Osteoblast (primary cell): Measurements from ENCODE around the gene DDX43. TPM values are rescaled to one million over a fixed set of nuclear protein-coding genes. Genes with fewer than 3 reads are reported as not detected.

Source experiments
- DNase-seq: peaks from one replicate; pipeline ENCODE4 v3.0.0; 2011; ENCODE audit warnings: low spot score, mixed read lengths; ENCODE audit not compliant: insufficient read length; ENCODE audit errors: missing footprints
- H2AFZ ChIP-seq: 2 replicates; pipeline ENCODE4 v1.6.0; 2011; ENCODE audit warnings: mild to moderate bottlenecking, low read length
- H3K27ac ChIP-seq: 2 replicates; pipeline ENCODE4 v1.5.1; 2011; ENCODE audit warnings: mild to moderate bottlenecking, low read depth, low read length, moderate library complexity
- H3K27me3 ChIP-seq: 2 replicates; pipeline ENCODE4 v1.6.0; 2012; ENCODE audit warnings: mild to moderate bottlenecking, control low read depth, inconsistent platforms, low read length, moderate library complexity; ENCODE audit not compliant: insufficient read depth
- H3K36me3 ChIP-seq: 2 replicates; pipeline ENCODE4 v1.5.1; 2011; ENCODE audit warnings: mild to moderate bottlenecking, low read length, control low read depth, moderate library complexity; ENCODE audit not compliant: insufficient read depth
- H3K4me1 ChIP-seq: 2 replicates; pipeline ENCODE4 v1.5.1; 2011; ENCODE audit warnings: mild to moderate bottlenecking, low read length, control low read depth, moderate library complexity; ENCODE audit not compliant: insufficient read depth
- H3K4me2 ChIP-seq: 2 replicates; pipeline ENCODE4 v1.6.0; 2011; ENCODE audit warnings: mild to moderate bottlenecking, low read length; ENCODE audit not compliant: insufficient read depth
- H3K4me3 ChIP-seq: fragments of 200-600 bp; sonication (generic); 3 replicates; pipeline ENCODE4 v1.5.1; 2012; ENCODE audit warnings: mild to moderate bottlenecking, low read length, inconsistent platforms; ENCODE audit not compliant: insufficient read depth
- H3K79me2 ChIP-seq: 2 replicates; pipeline ENCODE4 v1.6.0; 2012; ENCODE audit warnings: mild to moderate bottlenecking, low read length, control low read depth, inconsistent platforms; ENCODE audit not compliant: insufficient read depth
- H3K9me3 ChIP-seq: 2 replicates; pipeline ENCODE4 v1.5.1; 2011; ENCODE audit warnings: low read depth, low read length, control low read depth
- H4K20me1 ChIP-seq: 2 replicates; pipeline ENCODE4 v1.6.0; 2012; ENCODE audit warnings: mild to moderate bottlenecking, low read length, control low read depth; ENCODE audit not compliant: insufficient read depth
- total RNA-seq: library from RNA; depleted of rRNA; stranded (reverse); fragments of >200 nt; gene quantifications from 2 replicates; pipeline ENCODE4 v1.2.3, GENCODE V29; 2012
- TF ChIP-seq, protein P1 (sequence below): IDR thresholded peaks from 2 replicates; pipeline ENCODE4 v1.5.1; 2011; ENCODE audit warnings: mild to moderate bottlenecking, low read depth, low read length, moderate library complexity; ENCODE audit errors: extremely low read depth

The DDX43 gene
- total RNA-seq, 1 donor = 8.7 TPM

DNA sequence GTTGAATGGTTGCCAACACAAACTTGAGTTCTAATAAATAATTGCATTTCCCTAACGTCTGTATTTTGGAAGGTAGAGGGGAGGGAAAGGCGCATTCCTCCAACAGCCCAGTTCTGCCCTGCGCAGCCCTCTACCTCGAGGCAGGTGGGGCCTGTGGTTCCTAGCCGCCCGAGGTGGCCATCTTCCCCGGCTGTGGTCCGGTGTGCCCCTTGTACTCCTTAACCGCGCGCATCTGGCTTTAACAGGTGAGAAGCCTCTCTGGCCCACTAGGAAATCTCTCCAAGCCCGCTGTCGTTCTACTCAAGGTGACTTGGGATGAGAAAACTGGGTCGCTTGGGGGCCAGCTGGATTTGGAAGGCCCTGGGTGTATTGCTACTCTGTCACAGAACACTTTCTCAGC, 30.5 kb upstream of the DDX43 start:
- H3K27me3 ChIP-seq = no peaks in the 10 kb centered on the region
- no peaks in the 10 kb centered on the region for H3K36me3 ChIP-seq
- TF ChIP-seq, protein P1, sequence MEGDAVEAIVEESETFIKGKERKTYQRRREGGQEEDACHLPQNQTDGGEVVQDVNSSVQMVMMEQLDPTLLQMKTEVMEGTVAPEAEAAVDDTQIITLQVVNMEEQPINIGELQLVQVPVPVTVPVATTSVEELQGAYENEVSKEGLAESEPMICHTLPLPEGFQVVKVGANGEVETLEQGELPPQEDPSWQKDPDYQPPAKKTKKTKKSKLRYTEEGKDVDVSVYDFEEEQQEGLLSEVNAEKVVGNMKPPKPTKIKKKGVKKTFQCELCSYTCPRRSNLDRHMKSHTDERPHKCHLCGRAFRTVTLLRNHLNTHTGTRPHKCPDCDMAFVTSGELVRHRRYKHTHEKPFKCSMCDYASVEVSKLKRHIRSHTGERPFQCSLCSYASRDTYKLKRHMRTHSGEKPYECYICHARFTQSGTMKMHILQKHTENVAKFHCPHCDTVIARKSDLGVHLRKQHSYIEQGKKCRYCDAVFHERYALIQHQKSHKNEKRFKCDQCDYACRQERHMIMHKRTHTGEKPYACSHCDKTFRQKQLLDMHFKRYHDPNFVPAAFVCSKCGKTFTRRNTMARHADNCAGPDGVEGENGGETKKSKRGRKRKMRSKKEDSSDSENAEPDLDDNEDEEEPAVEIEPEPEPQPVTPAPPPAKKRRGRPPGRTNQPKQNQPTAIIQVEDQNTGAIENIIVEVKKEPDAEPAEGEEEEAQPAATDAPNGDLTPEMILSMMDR = no peak
- H3K4me2 ChIP-seq = no peak overlapping the region
- H3K4me3 ChIP-seq = no peak overlapping the region
- H2AFZ ChIP-seq = no peak overlapping the region
- no peaks in the 10 kb centered on the region for H3K79me2 ChIP-seq
- no peak for DNase-seq
- no peaks in the 10 kb centered on the region for H4K20me1 ChIP-seq
- no peaks in the 10 kb centered on the region for H3K4me1 ChIP-seq
- no peak overlapping the region for H3K27ac ChIP-seq
- H3K9me3 ChIP-seq = no peaks in the 10 kb centered on the region

- H3K36me3 ChIP-seq = no peaks in the 10 kb centered on the region
- TF ChIP-seq, protein P1 = no peak
- no peaks in the 10 kb centered on the region for H3K4me1 ChIP-seq
- H3K27ac ChIP-seq = no peak overlapping the region
- no peaks in the 10 kb centered on the region for H3K27me3 ChIP-seq
- no peak overlapping the region for H2AFZ ChIP-seq
- H4K20me1 ChIP-seq = no peaks in the 10 kb centered on the region
- H3K4me2 ChIP-seq = no peak overlapping the region
- H3K9me3 ChIP-seq = no peaks in the 10 kb centered on the region
- DNase-seq = no peak
- no peaks in the 10 kb centered on the region for H3K79me2 ChIP-seq
- no peak overlapping the region for H3K4me3 ChIP-seq
Measured at GRCh38 chr6:73364549-73364948, 30.1 kb upstream of the DDX43 start.

DNA sequence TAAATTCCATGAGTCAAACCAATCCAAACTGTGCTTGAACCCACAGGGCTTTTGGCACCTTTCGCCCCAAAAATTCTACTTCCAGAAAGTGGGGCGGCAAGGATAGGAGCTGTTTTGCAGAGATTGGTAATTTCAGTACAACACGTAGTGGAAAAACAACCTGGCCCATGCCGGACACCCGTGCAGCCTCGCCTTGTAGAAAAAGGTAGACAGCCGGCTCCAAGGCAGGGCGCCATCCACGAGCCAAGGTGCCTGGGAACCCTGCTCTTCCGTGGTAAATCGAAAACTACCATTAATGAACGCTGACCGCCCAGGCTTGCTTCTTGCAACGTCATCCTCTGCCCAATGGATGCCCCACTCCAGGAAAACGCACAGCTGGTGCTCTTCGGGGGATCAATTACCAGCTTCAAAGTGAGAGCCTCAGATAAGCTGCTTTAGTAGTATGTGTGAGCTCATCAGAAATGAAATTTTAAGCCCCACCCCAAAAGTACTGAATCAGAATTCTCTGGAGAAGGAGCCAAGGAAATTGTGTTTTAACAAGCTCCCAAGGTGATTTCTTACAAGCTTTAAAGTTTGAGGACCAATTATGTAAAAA, 26.8 kb upstream of the DDX43 start:
- peak overlapping the region; percentile 32 for H3K4me2 ChIP-seq
- peaks cover 5% of the 10 kb centered on the region for H3K9me3 ChIP-seq
- no peak overlapping the region for H2AFZ ChIP-seq
- H3K27ac ChIP-seq = no peak overlapping the region
- no peaks in the 10 kb centered on the region for H3K27me3 ChIP-seq
- no peak overlapping the region for H3K4me3 ChIP-seq
- no peaks in the 10 kb centered on the region for H3K79me2 ChIP-seq
- TF ChIP-seq, protein P1 = no peak
- no peaks in the 10 kb centered on the region for H3K4me1 ChIP-seq
- H4K20me1 ChIP-seq = no peaks in the 10 kb centered on the region
- H3K36me3 ChIP-seq = no peaks in the 10 kb centered on the region
- peak; percentile 79 for DNase-seq

DNA sequence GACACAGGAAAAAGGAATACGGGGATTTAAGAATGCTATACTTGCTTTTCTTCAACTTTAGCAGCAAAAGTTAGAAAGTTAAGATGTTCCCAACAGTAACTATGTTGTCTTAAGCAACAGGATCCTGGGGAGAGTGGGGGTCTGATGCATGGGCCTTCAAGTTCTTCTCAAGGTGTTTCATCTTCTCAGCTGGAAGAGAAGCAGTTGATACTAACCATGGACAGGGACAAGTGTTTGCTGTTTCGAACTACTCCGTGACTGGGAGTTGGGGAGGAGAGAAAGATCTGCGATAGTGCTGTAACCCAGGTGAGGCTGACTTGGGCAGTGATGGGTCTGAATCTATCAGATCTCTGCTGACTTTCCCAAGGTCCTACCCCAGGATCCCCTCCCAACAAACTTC, 26.0 kb upstream of the DDX43 start:
- Histone ChIP-seq H3K4me2 (no peak overlapping the region), H3K36me3 (no peaks in the 10 kb centered on the region), H3K79me2 (no peaks in the 10 kb centered on the region), H4K20me1 (no peaks in the 10 kb centered on the region), H3K9me3 (peaks cover 5% of the 10 kb centered on the region), H3K27me3 (no peaks in the 10 kb centered on the region), H3K4me1 (no peaks in the 10 kb centered on the region), H3K4me3 (no peak overlapping the region), H3K27ac (no peak overlapping the region), H2AFZ (no peak overlapping the region)
- DNase-seq = no peak
- TF ChIP-seq, protein P1 = no peak
